HepG2 (cell line): ENCODE data around the gene SEL1L2. TPM values are rescaled to one million over a fixed set of nuclear protein-coding genes. Genes with fewer than 3 reads are reported as not detected.

ENCODE experiments used
- BCL6 ChIP-seq: IDR thresholded peaks from 2 replicates; pipeline ENCODE4 v1.6.1; 2016; ENCODE audit warnings: missing genetic modification reagents, missing compliant biosample characterization
- CENPT ChIP-seq: sonication (generic); formaldehyde crosslinking; IDR thresholded peaks from 2 replicates; pipeline ENCODE4 v1.8.0; 2022; ENCODE audit warnings: low read depth, mild to moderate bottlenecking, moderate library complexity, missing genetic modification reagents
- FOSL2 ChIP-seq: sonication (generic); formaldehyde crosslinking; IDR thresholded peaks from 2 replicates; pipeline ENCODE4 v1.4.0; 2020; ENCODE audit warnings: missing genetic modification reagents
- GZF1 ChIP-seq: sonication (generic); formaldehyde crosslinking; IDR thresholded peaks from 2 replicates; pipeline ENCODE4 v1.5.1; 2020; ENCODE audit warnings: mild to moderate bottlenecking, missing genetic modification reagents
- IRF2 ChIP-seq: IDR thresholded peaks from 2 replicates; pipeline ENCODE4 v1.6.1; 2018; ENCODE audit warnings: missing genetic modification reagents, missing compliant biosample characterization
- MYC ChIP-seq: sonication (generic); formaldehyde crosslinking; IDR thresholded peaks from 2 replicates; pipeline ENCODE4 v1.9.0; 2021; ENCODE audit warnings: missing genetic modification reagents, borderline replicate concordance
- PHF21A ChIP-seq: sonication (generic); formaldehyde crosslinking; IDR thresholded peaks from 2 replicates; pipeline ENCODE4 v1.5.0; 2020; ENCODE audit warnings: mild to moderate bottlenecking, missing genetic modification reagents
- STAG1 ChIP-seq: sonication (generic); formaldehyde crosslinking; IDR thresholded peaks from 2 replicates; pipeline ENCODE4 v1.4.0; 2020; ENCODE audit warnings: missing genetic modification reagents
- YEATS2 ChIP-seq: sonication (generic); formaldehyde crosslinking; IDR thresholded peaks from 2 replicates; pipeline ENCODE4 v1.4.0; 2020; ENCODE audit warnings: missing genetic modification reagents, borderline replicate concordance
- ZBTB37 ChIP-seq: sonication (generic); formaldehyde crosslinking; IDR thresholded peaks from 2 replicates; pipeline ENCODE4 v1.4.0; 2020; ENCODE audit warnings: mild to moderate bottlenecking, missing genetic modification reagents
- ZBTB38 ChIP-seq: sonication (generic); formaldehyde crosslinking; IDR thresholded peaks from 2 replicates; pipeline ENCODE4 v1.5.1; 2020; ENCODE audit warnings: mild to moderate bottlenecking, missing genetic modification reagents
- ZBTB44 ChIP-seq: sonication (generic); formaldehyde crosslinking; IDR thresholded peaks from 2 replicates; pipeline ENCODE4 v1.4.0; 2020; ENCODE audit warnings: missing genetic modification reagents
- ZFP36L2 ChIP-seq: sonication (generic); formaldehyde crosslinking; IDR thresholded peaks from 2 replicates; pipeline ENCODE4 v1.4.0; 2020; ENCODE audit warnings: missing genetic modification reagents
- polyA plus RNA-seq, 8 experiments: library from polyadenylated mRNA; depleted of rRNA in 3 of 8; stranded (reverse) in 7 of 8; unstranded in 1 of 8; fragments of >200 nt; fragmentation: Illumina TruSeq in 4 of 8; extraction: Trizol in 4 of 8; gene quantifications; 2 replicates each; pipeline versions ENCODE4 v1.2.1 to v1.2.3, GENCODE V29; 2011 to 2016; ENCODE audit warnings: low read depth in 4 of 8, missing spikeins in 1 of 8, mixed read lengths in 1 of 8; ENCODE audit not compliant: insufficient read depth in 1 of 8
- total RNA-seq, 5 experiments: library from RNA; depleted of rRNA; stranded (reverse); fragments of >200 nt; fragmentation: Illumina TruSeq; extraction: Trizol; gene quantifications; 2 replicates each; pipeline ENCODE4 v1.2.3, GENCODE V29; 2016; ENCODE audit warnings: low read depth in 1 of 5
- TF ChIP-seq, protein P1 (sequence below): sonication (generic); formaldehyde crosslinking; IDR thresholded peaks from 2 replicates; pipeline ENCODE4 v1.5.1; 2020; ENCODE audit warnings: mild to moderate bottlenecking, missing genetic modification reagents, moderate library complexity
- TF ChIP-seq, protein P2 (sequence below): sonication (generic); formaldehyde crosslinking; IDR thresholded peaks from one replicate; pipeline ENCODE4 v1.5.1; 2020; ENCODE audit warnings: mild to moderate bottlenecking, missing genetic modification reagents; ENCODE audit errors: not compliant biosample characterization

Gene SEL1L2
- total and polyA plus RNA-seq, 2 of the 13 experiments (the other 11 are each of a cell fraction or from before 2014, with no cell fraction given) = not detected

DNA sequence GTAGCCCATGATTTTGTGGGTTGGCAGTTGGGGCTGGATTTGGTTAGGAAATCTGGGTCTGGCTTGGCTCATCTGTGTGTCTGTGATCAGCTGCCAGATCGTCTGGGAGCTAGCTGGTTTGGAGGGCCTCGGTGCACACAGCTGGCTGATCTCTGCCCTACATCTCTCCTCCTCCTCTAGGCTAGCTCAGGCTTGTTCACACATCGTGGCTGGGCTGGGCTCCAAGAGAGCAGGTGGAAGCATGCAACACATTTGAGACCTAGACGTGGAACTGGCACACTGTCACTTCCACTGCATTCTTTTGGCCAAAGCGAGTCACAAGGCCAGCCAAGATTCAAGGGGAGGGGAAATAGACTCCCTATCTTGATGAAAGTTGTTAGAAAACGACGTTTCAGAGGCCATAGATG, 189.7 kb downstream of the SEL1L2 start (continued):
- TF ChIP-seq, protein P1, sequence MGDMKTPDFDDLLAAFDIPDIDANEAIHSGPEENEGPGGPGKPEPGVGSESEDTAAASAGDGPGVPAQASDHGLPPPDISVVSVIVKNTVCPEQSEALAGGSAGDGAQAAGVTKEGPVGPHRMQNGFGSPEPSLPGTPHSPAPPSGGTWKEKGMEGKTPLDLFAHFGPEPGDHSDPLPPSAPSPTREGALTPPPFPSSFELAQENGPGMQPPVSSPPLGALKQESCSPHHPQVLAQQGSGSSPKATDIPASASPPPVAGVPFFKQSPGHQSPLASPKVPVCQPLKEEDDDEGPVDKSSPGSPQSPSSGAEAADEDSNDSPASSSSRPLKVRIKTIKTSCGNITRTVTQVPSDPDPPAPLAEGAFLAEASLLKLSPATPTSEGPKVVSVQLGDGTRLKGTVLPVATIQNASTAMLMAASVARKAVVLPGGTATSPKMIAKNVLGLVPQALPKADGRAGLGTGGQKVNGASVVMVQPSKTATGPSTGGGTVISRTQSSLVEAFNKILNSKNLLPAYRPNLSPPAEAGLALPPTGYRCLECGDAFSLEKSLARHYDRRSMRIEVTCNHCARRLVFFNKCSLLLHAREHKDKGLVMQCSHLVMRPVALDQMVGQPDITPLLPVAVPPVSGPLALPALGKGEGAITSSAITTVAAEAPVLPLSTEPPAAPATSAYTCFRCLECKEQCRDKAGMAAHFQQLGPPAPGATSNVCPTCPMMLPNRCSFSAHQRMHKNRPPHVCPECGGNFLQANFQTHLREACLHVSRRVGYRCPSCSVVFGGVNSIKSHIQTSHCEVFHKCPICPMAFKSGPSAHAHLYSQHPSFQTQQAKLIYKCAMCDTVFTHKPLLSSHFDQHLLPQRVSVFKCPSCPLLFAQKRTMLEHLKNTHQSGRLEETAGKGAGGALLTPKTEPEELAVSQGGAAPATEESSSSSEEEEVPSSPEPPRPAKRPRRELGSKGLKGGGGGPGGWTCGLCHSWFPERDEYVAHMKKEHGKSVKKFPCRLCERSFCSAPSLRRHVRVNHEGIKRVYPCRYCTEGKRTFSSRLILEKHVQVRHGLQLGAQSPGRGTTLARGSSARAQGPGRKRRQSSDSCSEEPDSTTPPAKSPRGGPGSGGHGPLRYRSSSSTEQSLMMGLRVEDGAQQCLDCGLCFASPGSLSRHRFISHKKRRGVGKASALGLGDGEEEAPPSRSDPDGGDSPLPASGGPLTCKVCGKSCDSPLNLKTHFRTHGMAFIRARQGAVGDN (CRISPR knock-in tag) = peak; percentile 94
- TF ChIP-seq, protein P2, sequence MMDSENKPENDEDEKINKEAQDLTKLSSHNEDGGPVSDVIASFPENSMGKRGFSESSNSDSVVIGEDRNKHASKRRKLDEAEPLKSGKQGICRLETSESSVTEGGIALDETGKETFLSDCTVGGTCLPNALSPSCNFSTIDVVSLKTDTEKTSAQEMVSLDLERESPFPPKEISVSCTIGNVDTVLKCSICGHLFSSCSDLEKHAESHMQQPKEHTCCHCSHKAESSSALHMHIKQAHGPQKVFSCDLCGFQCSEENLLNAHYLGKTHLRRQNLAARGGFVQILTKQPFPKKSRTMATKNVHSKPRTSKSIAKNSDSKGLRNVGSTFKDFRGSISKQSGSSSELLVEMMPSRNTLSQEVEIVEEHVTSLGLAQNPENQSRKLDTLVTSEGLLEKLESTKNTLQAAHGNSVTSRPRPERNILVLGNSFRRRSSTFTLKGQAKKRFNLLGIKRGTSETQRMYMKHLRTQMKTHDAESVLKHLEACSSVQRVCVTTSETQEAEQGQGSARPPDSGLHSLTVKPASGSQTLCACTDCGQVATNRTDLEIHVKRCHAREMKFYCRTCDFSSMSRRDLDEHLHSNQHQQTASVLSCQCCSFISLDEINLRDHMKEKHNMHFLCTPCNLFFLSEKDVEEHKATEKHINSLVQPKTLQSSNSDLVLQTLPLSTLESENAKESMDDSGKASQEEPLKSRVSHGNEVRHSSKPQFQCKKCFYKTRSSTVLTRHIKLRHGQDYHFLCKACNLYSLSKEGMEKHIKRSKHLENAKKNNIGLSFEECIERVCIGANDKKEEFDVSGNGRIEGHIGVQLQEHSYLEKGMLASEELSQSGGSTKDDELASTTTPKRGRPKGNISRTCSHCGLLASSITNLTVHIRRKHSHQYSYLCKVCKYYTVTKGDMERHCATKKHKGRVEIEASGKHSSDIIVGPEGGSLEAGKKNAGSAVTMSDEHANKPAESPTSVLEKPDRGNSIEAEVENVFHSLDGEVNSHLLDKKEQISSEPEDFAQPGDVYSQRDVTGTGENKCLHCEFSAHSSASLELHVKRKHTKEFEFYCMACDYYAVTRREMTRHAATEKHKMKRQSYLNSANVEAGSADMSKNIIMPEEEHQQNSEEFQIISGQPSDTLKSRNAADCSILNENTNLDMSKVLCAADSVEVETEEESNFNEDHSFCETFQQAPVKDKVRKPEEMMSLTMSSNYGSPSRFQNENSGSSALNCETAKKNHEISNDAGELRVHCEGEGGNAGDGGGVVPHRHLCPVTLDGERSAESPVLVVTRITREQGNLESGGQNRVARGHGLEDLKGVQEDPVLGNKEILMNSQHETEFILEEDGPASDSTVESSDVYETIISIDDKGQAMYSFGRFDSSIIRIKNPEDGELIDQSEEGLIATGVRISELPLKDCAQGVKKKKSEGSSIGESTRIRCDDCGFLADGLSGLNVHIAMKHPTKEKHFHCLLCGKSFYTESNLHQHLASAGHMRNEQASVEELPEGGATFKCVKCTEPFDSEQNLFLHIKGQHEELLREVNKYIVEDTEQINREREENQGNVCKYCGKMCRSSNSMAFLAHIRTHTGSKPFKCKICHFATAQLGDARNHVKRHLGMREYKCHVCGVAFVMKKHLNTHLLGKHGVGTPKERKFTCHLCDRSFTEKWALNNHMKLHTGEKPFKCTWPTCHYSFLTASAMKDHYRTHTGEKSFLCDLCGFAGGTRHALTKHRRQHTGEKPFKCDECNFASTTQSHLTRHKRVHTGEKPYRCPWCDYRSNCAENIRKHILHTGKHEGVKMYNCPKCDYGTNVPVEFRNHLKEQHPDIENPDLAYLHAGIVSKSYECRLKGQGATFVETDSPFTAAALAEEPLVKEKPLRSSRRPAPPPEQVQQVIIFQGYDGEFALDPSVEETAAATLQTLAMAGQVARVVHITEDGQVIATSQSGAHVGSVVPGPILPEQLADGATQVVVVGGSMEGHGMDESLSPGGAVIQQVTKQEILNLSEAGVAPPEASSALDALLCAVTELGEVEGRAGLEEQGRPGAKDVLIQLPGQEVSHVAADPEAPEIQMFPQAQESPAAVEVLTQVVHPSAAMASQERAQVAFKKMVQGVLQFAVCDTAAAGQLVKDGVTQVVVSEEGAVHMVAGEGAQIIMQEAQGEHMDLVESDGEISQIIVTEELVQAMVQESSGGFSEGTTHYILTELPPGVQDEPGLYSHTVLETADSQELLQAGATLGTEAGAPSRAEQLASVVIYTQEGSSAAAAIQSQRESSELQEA = no peak
- TF ChIP-seq GZF1 (CRISPR knock-in tag) (no peak), ZBTB37 (CRISPR knock-in tag) (peak; percentile 82), ZBTB38 (CRISPR knock-in tag) (peak; percentile 82), BCL6 (CRISPR knock-in tag) (peak; percentile 19; the same call in 1 of the 2 replicates), ZFP36L2 (CRISPR knock-in tag) (no peak), CENPT (CRISPR knock-in tag) (no peak), FOSL2 (CRISPR knock-in tag) (peak; percentile 62), MYC (CRISPR knock-in tag) (peak; percentile 85; the same call in 1 of the 2 replicates), PHF21A (peak; percentile 55; the same call in 1 of the 2 replicates), ZBTB44 (no peak), STAG1 (CRISPR knock-in tag) (0 out of 2 replicates have a peak, but pooled peaks have one; percentile 11), YEATS2 (CRISPR knock-in tag) (peak; percentile 43; the same call in 1 of the 2 replicates), IRF2 (CRISPR knock-in tag) (peak; percentile 62; the same call in 1 of the 2 replicates)
